HG02885 (cell line): ENCODE results near the gene TKTL2.
"Not testable (repeated sequence)": the region's sequence is repeated elsewhere in the genome, so short reads cannot be mapped to it uniquely, and the experiment has no call there.

Experiments
- ATAC-seq: cut with Tn5 transposase; IDR thresholded peaks from one replicate; pipeline ENCODE4 v1.9.1; 2021; ENCODE audit warnings: mild to moderate bottlenecking; ENCODE audit not compliant: unreplicated experiment, poor library complexity

The TKTL2 gene

GRCh38 chr4:163448540-163449203 is 24.9 kb downstream of the TKTL2 start:
- ATAC-seq, result no peak

GRCh38 chr4:163447481-163447880 is 26.1 kb downstream of the TKTL2 start:
- no peak for ATAC-seq

- ATAC-seq, result not testable (repeated sequence)
Observed at GRCh38 chr4:163447023-163447422, 26.5 kb downstream of the TKTL2 start.

GRCh38 chr4:163440040-163440439 is 33.5 kb downstream of the TKTL2 start:
- ATAC-seq, result no peak
